ENCODE data around the gene PC. TPM values are rescaled to one million over a fixed set of nuclear protein-coding genes. Genes with fewer than 3 reads are reported as not detected.

PC gene
- total RNA-seq, 1 donor from 2014 or later: 10.5 TPM

- Histone ChIP-seq H3K4me2 (ENCODE audit: low read length) (peak overlapping the region; percentile 39), H3K4me1 (ENCODE audit: insufficient read depth, low read length) (peaks cover 33% of the 10 kb centered on the region), H3K79me2 (ENCODE audit: insufficient read depth, low read length) (no peaks in the 10 kb centered on the region), H3K9ac (ENCODE audit: low read length) (no peak overlapping the region), H3K9me3 (ENCODE audit: insufficient read depth, low read depth, low read length) (no peaks in the 10 kb centered on the region), H3K27ac (ENCODE audit: low read depth, low read length) (peak overlapping the region; percentile 42), H3K27me3 (ENCODE audit: insufficient read depth, low read length) (no peaks in the 10 kb centered on the region), H3K4me3 (ENCODE audit: insufficient read depth, low read depth, low read length) (no peak overlapping the region), H4K20me1 (ENCODE audit: insufficient read depth, low read length) (no peaks in the 10 kb centered on the region), H3K36me3 (ENCODE audit: insufficient read depth, low read length) (no peaks in the 10 kb centered on the region), H2AFZ (ENCODE audit: low read depth, low read length) (no peak overlapping the region)
- no peaks in the 10 kb centered on the region for H3K36me3 Mint-ChIP-seq (ENCODE audit: low read depth, unreplicated experiment)
- peaks cover 28% of the 10 kb centered on the region for H3K4me1 Mint-ChIP-seq (ENCODE audit: low read depth, unreplicated experiment)
- peak; percentile 72 for DNase-seq (ENCODE audit: low read depth)
- H3K27me3 Mint-ChIP-seq (ENCODE audit: low read depth, unreplicated experiment): peaks cover 3% of the 10 kb centered on the region
- no peak overlapping the region for H3K4me3 Mint-ChIP-seq (ENCODE audit: unreplicated experiment)
- TF ChIP-seq EZH2 (IDR thresholded peaks at IDR 0.05; ENCODE audit: insufficient read depth, low read length): no peak
- TF ChIP-seq, protein P1, sequence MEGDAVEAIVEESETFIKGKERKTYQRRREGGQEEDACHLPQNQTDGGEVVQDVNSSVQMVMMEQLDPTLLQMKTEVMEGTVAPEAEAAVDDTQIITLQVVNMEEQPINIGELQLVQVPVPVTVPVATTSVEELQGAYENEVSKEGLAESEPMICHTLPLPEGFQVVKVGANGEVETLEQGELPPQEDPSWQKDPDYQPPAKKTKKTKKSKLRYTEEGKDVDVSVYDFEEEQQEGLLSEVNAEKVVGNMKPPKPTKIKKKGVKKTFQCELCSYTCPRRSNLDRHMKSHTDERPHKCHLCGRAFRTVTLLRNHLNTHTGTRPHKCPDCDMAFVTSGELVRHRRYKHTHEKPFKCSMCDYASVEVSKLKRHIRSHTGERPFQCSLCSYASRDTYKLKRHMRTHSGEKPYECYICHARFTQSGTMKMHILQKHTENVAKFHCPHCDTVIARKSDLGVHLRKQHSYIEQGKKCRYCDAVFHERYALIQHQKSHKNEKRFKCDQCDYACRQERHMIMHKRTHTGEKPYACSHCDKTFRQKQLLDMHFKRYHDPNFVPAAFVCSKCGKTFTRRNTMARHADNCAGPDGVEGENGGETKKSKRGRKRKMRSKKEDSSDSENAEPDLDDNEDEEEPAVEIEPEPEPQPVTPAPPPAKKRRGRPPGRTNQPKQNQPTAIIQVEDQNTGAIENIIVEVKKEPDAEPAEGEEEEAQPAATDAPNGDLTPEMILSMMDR (IDR thresholded peaks at IDR 0.05; ENCODE audit: insufficient read depth, low read depth, low read length): no peak
- FAIRE-seq: no peak
- no peaks in the 10 kb centered on the region for H3K9me3 Mint-ChIP-seq (ENCODE audit: unreplicated experiment)
- H3K27ac Mint-ChIP-seq (ENCODE audit: unreplicated experiment): peak overlapping the region; percentile 55
Measured at GRCh38 chr11:66967670-66968425, 9.7 kb upstream of the PC start.

DNA sequence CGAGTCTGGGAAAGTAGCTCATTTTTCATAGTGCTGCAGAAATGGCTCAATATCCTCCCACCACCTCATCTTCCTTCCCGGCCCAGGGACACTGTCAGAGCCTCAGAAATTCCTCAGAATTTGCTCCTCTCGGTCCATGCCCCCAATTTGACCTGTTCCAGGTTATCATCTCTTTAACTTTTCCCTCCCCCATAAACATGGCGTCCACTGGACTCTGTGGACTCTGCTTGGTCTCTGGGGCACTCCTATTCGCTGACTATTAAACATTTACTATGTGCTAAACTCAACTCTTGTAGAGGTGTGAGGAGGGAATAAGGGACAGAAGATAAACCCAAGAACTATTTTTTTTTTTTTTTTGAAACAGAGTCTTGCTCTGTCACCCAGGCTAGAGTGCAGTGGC lies 8.2 kb upstream of the PC start:
- H2AFZ ChIP-seq (ENCODE audit: low read depth, low read length): no peak overlapping the region
- no peak for DNase-seq (ENCODE audit: low read depth)
- H3K36me3 ChIP-seq (ENCODE audit: insufficient read depth, low read length): no peaks in the 10 kb centered on the region
- no peaks in the 10 kb centered on the region for H3K27me3 ChIP-seq (ENCODE audit: insufficient read depth, low read length)
- no peak overlapping the region for H3K9ac ChIP-seq (ENCODE audit: low read length)
- H3K79me2 ChIP-seq (ENCODE audit: insufficient read depth, low read length): no peaks in the 10 kb centered on the region
- TF ChIP-seq EZH2 (IDR thresholded peaks at IDR 0.05; ENCODE audit: insufficient read depth, low read length): no peak
- TF ChIP-seq, protein P1 (IDR thresholded peaks at IDR 0.05; ENCODE audit: insufficient read depth, low read depth, low read length): no peak
- no peak for FAIRE-seq
- H3K9me3 ChIP-seq (ENCODE audit: insufficient read depth, low read depth, low read length): no peaks in the 10 kb centered on the region
- Mint-ChIP-seq H3K4me1 (ENCODE audit: low read depth, unreplicated experiment) (peaks cover 26% of the 10 kb centered on the region), H3K36me3 (ENCODE audit: low read depth, unreplicated experiment) (no peaks in the 10 kb centered on the region), H3K27ac (ENCODE audit: unreplicated experiment) (no peak overlapping the region), H3K9me3 (ENCODE audit: unreplicated experiment) (no peaks in the 10 kb centered on the region), H3K4me3 (ENCODE audit: unreplicated experiment) (no peak overlapping the region), H3K27me3 (ENCODE audit: low read depth, unreplicated experiment) (peaks cover 3% of the 10 kb centered on the region)
- H3K4me3 ChIP-seq (ENCODE audit: insufficient read depth, low read depth, low read length): no peak overlapping the region
- no peaks in the 10 kb centered on the region for H4K20me1 ChIP-seq (ENCODE audit: insufficient read depth, low read length)
- no peak overlapping the region for H3K4me2 ChIP-seq (ENCODE audit: low read length)
- no peak overlapping the region for H3K27ac ChIP-seq (ENCODE audit: low read depth, low read length)
- peaks cover 25% of the 10 kb centered on the region for H3K4me1 ChIP-seq (ENCODE audit: insufficient read depth, low read length)

GRCh38 chr11:66964495-66964894 lies 6.3 kb upstream of the PC start:
- TF ChIP-seq, protein P1 (IDR thresholded peaks at IDR 0.05; ENCODE audit: insufficient read depth, low read depth, low read length): no peak
- no peak for TF ChIP-seq EZH2 (IDR thresholded peaks at IDR 0.05; ENCODE audit: insufficient read depth, low read length)
- FAIRE-seq: no peak
- H3K27me3 ChIP-seq (ENCODE audit: insufficient read depth, low read length): no peaks in the 10 kb centered on the region
- Mint-ChIP-seq H3K9me3 (ENCODE audit: unreplicated experiment) (no peaks in the 10 kb centered on the region), H3K27ac (ENCODE audit: unreplicated experiment) (no peak overlapping the region), H3K36me3 (ENCODE audit: low read depth, unreplicated experiment) (no peaks in the 10 kb centered on the region), H3K4me1 (ENCODE audit: low read depth, unreplicated experiment) (peaks cover 10% of the 10 kb centered on the region), H3K4me3 (ENCODE audit: unreplicated experiment) (no peak overlapping the region), H3K27me3 (ENCODE audit: low read depth, unreplicated experiment) (peaks cover 3% of the 10 kb centered on the region)
- H4K20me1 ChIP-seq (ENCODE audit: insufficient read depth, low read length): no peaks in the 10 kb centered on the region
- H3K27ac ChIP-seq (ENCODE audit: low read depth, low read length): no peak overlapping the region
- H3K9ac ChIP-seq (ENCODE audit: low read length): no peak overlapping the region
- peaks cover 9% of the 10 kb centered on the region for H3K4me1 ChIP-seq (ENCODE audit: insufficient read depth, low read length)
- H3K9me3 ChIP-seq (ENCODE audit: insufficient read depth, low read depth, low read length): no peaks in the 10 kb centered on the region
- H2AFZ ChIP-seq (ENCODE audit: low read depth, low read length): no peak overlapping the region
- no peak overlapping the region for H3K4me2 ChIP-seq (ENCODE audit: low read length)
- no peaks in the 10 kb centered on the region for H3K36me3 ChIP-seq (ENCODE audit: insufficient read depth, low read length)
- DNase-seq (ENCODE audit: low read depth): no peak
- H3K79me2 ChIP-seq (ENCODE audit: insufficient read depth, low read length): no peaks in the 10 kb centered on the region
- H3K4me3 ChIP-seq (ENCODE audit: insufficient read depth, low read depth, low read length): no peak overlapping the region

Data from astrocyte (in vitro differentiated cells and primary cell).